PC-9 (cell line): ENCODE measurements around the gene SGK1.

Source experiments
- CTCF ChIP-seq: fragments of 200-600 bp; sonication (generic); conservative IDR thresholded peaks from 2 replicates; pipeline ENCODE4 v1.6.1; 2017; ENCODE audit warnings: mixed run types, antibody characterized with exemption, mild to moderate bottlenecking, moderate library complexity
- EZH2 ChIP-seq: fragments of 200-600 bp; sonication (generic); IDR thresholded peaks from 2 replicates; pipeline ENCODE4 v1.8.0; 2017; ENCODE audit warnings: antibody characterized with exemption, low read depth

GRCh38 chr6:134146268-134147033, 171.5 kb downstream of the SGK1 start:
- TF ChIP-seq CTCF, result no peak
- no peak for TF ChIP-seq EZH2
